ENCODE measurements around the gene MACROD2.
"Not testable (repeated sequence)": the region's sequence is repeated elsewhere in the genome, so short reads cannot be mapped to it uniquely, and the experiment has no call there.

The MACROD2 gene

DNA sequence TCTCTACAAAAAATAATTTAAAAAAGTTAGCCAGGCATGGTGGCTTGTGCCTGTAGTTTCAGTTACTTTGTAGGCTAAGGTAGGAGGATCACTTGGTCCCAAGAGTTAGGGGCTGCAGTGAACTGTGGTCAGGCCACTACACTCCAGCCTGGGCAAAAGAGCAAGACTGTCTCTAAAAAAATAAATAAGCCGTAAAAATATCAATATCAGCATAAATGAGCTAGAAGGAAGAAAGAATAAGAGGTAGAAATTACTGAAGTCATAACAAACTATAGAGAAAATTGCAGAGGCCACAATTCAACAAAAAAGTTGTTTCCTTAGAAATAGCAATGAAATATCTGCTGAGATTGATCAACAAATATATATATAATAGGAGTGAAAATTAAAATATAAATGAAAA is 1169.4 kb downstream of the MACROD2 start:
- no peak for DNase-seq (ENCODE audit: low read depth in 3 of 3)

DNA sequence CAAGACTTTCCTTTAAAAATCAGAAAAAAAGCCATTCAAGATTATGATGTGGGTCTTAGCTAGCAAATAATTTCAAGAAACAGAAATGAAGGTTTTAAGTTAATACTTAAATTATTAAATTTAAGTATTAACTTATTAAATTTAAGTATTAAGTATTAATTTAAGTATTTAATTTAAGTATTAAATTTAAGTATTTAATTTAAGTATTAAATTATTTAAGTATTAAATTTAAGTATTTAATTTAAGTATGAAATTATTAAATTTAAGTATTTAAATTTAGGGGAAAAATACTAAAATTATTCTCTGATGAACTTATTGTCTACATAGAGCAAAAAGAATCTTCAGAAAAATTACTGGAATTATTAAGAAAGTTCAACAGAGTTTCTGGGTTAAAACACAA is 1171.4 kb downstream of the MACROD2 start:
- no peak for DNase-seq (ENCODE audit: low read depth in 3 of 3)

DNA sequence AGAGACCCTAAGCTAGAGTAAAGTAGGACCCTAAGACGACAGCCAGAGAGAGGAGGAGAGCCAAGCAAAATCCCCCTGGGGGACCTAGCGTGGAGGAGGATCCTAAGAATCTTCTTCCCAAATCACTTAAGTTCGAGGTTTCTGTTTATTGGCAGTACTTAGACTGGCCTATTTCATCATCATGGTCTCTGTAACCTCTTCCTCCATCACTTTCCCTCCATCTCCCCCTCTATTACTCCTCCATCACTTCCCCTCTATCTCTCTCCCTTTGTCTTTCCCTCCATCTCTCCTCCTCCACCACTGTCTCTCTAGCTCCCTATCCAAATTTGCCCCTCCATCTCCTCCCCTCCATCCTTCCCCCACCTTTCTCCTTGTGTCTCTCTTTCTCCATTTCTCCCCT is 1175.7 kb downstream of the MACROD2 start:
- no peak for DNase-seq (ENCODE audit: low read depth in 3 of 3)

DNA sequence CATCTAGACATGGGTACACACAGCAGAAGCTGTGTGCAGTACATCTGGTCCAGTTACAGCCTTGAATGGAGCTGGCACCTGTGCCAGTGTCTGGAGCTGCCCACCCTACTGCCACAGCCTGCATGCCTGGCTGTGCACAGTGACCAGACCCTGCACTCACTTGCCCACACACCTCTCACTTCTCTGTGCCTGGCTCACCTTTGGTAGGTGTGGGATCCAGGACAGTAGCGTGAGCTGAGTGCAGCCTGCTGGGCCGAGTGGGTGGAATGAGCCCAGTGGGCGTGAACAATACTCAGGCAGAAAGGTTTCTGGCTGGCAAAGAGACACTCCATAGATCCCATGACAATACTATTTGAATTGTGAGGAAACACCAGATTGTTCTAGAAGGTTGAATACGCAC is 1181.6 kb downstream of the MACROD2 start:
- no peak for DNase-seq (ENCODE audit: low read depth in 3 of 3)

DNA sequence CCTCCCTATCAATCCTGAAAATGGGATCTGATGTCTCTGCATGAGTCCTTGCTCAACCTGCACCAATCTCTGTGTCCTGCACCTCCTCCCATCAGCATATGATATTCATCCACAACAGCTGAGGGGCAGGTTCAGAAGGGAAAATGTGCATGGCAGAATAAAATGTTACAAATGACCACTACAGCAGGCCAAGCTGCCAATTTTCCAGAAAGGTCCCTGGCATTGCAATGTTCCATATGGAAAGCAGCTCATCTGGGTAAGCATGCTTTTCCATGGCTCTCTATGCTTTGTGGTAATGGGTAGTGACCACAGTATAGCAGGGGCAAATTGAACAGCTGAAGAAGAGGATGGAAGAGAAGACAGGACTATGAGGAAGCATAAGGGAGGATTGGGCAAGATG is 1183.3 kb downstream of the MACROD2 start:
- no peak for DNase-seq (ENCODE audit: low read depth in 3 of 3)

DNA sequence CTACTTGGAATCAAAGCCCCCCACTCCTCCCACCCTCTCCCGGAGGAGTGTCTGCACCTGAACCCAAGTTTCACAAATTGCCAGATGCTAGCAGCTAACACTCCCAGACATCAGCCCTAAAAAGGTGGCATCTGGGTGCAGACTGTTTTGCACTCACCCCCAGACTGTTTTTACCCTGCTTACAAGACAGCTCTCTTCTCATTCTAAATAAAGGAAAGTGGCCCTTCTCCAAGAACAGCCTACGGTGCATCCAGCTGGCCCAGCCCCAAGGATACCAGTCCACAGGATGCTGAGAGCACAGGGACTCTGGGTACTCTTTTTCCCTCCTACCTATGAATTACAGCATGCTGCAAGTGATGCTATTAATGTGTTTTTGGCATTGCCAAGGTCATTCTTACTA is 1184.1 kb downstream of the MACROD2 start:
- DNase-seq (ENCODE audit: low read depth in 3 of 3) = no peak

DNA sequence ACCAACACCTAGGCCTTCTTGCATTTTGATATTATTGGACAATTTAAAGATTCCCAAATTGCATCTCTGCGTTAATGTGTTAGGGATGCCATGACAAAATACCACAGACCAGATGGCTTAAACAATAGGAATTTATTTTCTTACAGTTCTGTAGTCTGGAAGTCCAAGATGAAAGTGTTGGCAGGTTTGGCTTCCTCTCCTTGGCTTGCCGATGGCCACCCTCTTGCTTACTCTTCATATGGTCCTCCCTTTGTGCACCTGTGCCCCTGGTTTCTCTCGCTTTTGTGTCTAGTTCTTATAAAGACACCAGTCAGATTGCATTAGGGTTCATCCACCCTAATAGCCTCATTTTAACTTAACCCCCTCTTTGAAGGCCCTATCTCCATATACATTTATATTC is 1184.5 kb downstream of the MACROD2 start:
- DNase-seq (ENCODE audit: low read depth in 3 of 3) = no peak

DNA sequence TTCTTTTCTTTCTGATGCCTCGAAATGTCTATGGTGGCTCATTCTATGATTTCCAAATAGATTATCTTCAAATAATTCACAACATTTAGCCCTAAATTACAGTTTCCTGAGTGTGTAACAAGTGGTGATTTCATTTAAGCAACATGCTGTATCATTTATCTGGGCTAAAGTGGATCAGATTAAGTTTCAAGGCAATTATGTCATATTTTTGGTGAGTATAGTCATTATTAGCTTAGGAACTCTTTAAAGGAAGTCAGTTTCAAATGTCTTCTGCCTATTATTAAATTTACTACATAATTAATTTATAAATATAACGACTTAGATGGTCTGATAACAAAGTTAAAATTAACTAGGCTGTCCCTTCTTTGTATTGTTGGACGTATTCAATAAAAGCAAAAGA is 1190.0 kb downstream of the MACROD2 start:
- DNase-seq (ENCODE audit: low read depth in 3 of 3) = no peak

DNA sequence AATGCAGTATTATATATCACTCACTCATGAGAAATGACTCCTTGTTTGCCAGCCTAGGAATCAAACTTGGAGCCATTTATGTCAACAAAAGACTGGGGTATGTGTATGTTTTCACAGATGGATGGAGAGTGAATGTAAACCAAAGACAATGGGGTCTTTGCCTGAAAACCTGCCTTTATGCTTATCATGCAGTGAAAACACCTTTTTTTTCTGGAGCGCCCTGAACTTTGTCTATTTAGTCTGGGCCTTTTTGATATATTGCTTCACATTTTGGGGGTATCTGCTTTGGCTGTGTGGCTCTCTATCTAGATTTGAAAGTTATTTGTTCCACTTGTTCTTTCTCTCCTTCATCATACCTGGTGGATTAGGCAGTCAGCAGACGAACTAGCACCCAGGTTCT is 1190.6 kb downstream of the MACROD2 start:
- DNase-seq (ENCODE audit: low read depth in 3 of 3) = no peak

DNA sequence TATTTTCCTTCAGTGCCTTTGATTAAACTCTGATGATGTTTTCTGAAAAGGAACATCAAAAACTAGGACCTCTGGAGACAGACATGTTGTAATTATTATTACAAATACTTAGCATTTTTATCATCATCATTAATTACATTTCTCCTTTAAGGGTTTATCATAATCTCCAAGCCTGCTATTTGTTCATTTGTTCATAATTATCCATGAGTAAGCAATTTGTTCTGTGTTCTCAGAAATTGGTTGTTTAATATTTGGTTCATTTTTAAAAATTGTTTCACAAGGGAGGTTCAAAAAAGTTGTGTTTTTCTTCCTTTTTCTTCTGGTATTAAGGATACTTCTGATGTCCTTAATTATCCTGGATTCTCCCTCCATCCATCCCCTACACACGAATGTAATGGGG is 1192.3 kb downstream of the MACROD2 start:
- no peak for DNase-seq (ENCODE audit: low read depth in 3 of 3)

DNA sequence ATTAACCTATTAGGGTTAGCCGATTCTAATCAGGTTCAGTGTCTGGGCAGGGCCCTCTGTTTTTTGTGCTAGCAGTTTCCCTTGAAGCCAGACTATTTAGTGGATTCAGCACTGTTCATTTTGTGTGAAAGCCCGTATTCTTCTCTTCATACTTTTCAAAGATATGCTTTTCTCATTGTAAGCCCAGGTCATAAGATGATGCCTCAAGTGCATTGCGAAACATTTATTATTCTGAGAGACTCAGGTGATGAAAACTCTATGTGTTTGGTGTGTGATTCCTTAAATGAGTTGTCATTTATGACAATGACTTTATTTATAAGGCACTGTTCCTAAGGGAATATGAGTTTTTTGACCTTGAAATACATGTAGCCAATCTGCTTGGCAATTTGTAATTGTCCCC is 1193.1 kb downstream of the MACROD2 start:
- no peak for DNase-seq (ENCODE audit: low read depth in 3 of 3)

DNA sequence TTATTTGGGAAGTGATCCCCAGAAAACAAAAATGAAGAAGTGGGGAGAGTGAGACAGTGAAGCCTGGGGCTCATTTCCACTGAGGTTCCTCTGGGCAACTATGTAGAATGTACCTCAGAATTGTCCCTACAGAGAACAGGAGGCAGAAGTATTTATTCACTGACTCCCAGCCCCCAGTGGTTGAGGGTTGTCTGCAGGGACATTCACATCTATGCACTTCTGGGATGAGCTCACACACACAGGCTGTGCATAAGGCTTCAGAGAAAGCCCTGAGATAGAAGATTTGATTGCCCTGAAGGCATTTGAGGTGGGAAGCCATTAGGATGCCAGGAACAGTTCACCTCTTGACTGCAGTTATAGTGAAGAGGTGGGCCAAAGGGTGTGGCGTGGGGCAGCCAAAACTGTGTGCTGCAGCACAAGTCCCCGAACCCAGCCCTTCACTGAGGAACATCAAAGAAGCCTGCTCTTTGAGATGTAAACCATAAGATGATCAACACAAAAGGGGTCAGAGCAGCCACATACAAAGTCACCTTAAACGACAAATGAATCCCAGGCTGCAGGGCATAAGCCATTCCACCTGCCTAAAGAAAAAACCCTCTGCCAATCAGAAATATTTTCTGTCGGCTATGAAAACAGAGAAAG is 1195.9 kb downstream of the MACROD2 start:
- DNase-seq (ENCODE audit: low read depth in 3 of 3) = no peak

DNA sequence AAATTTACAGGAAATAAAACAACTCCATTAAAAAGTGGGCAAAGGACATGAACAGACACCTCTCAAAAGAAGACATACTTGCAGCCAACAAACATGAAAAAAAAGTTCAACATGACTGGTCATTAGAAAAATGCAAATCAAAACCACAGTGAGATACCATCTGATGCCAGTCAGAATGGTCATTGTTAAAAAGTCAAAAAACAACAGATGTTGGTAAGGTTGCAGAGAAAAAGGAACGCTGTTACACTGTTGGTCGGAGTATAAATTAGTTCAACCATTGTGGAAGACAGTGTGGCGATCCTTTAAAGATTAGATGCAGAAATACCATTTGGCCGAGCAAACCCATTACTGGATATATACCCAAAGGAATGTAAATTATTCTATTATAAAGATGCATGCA is 1200.1 kb downstream of the MACROD2 start:
- DNase-seq (ENCODE audit: low read depth in 3 of 3) = no peak

DNA sequence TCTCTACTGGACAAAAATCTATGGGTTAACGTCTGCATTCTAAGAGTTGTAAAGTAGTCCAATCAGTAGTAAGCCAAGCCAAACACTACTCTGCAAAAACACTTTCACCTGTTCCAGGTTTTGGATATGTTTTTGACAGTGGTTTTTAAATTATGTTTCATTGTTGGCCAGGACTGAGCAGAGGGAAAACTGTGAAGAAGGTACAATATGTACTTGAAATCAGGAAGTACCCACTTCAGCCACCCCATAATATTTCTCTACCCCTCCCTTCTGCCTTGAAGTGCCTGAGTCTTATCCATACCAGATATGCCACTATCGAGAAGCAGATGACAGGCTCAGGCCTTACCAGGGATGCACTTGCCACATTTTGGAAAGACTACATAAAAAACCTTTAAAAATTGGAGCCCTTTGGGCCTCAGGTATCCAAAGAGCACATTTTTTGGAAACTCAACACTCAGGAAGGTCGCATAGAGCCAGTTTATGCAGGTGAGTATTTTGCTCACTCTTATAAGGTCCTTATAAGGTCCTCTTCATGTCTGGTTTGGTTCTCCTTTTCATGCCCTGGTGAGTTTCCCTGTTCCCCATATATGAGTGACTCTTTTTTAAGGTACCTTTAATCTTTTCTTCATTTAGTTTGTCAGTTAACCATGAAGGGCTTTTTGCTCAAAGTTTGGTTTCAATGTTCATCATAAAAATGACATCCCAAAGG is 1201.4 kb downstream of the MACROD2 start:
- no peak for DNase-seq (ENCODE audit: low read depth in 3 of 3)

DNA sequence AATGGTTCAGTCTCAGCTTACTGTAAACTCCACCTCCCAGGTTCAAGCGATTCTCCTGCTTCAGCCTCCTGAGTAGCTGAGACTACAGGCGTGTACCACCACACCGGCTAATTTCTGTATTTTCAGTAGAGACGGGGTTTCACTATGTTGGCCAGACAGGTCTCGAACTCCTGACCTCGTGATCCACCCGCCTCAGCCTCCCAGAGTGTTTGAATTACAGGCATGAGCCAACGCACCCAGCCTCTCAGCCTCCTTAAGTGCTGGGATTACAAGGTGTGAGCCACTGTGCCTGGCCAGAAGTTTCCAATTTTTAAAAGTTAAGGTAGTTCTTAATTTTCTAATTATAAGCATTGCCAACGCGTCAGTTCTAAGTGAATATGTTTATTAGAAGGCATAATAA is 1202.7 kb downstream of the MACROD2 start:
- DNase-seq (ENCODE audit: low read depth in 3 of 3) = not testable (repeated sequence)

DNA sequence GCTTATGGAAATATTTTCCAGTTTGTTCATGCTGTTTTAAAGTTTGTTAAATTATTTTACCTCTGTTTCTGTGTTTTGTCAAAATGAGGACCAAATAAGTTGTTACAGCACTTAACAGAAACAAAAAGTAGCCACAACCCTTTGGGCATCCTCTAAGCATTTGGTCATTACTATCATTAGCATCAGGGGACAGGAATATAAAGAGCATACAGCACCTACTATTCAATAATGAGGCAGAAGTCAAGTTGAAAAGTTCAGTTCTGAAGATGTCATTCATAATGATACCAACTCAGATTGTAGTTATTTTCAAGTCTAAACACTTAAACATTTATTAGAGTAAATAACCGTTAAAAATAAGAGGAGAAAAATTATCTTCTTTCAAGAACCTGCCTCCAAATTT is 1204.4 kb downstream of the MACROD2 start:
- no peak for DNase-seq (ENCODE audit: low read depth in 3 of 3)

DNA sequence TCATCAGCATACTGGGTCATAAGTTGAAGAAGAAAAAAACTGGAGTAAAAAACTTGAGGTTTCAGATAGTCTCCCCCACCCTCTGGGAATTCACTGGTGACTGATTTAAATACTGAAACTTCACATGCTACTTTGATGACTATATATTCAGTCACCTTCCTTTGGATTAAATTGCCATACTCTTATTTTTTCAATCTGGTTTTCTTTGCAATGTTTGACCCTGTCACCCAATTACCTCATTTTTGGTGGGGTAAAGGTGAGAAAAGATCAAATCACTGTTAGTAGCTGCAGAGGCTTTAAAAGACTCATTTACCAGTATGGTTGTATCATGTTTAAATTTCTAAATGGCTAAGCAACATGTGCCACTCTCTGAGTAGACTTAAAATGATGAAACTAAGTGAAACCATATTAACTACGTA is 1204.8 kb downstream of the MACROD2 start:
- no peak for DNase-seq (ENCODE audit: low read depth in 3 of 3)

DNA sequence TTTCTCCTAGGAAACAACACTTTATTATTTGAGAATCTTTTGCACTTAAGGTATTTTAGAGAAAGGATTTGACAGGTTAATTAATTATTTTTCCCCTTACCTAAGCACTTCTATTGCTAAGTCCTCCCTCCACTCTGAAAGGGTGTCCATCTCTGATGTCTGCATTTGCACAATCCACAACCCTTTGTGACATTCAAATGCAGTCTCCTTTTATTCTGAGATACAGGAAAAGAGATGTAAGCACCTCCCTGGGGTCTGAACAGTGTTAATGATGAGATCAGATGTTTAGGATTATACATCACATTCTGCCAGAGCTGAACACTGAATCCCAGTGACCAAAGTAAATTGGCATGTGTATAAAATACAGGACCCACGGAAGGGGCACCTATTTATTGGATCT is 1206.3 kb downstream of the MACROD2 start:
- no peak for DNase-seq (ENCODE audit: low read depth in 3 of 3)

DNA sequence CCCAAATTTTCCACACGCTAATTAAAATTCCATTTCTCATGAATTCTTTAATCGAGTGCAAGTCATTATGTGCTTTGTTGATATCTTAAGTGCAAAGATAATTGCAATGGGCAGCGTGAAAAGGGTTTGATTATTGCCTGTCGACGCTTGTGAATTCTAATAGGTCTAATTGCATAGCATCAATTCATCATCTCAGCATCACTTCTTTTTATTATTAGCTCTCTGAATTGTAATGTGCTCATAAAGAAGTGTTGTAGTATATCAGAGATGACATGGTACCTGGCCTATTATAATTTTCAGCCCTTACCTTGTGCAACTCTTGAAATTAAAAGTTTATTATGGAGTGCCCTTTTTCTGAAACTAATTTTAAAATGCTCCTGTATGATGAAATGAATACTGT is 1208.9 kb downstream of the MACROD2 start:
- DNase-seq (ENCODE audit: low read depth in 3 of 3) = no peak

DNA sequence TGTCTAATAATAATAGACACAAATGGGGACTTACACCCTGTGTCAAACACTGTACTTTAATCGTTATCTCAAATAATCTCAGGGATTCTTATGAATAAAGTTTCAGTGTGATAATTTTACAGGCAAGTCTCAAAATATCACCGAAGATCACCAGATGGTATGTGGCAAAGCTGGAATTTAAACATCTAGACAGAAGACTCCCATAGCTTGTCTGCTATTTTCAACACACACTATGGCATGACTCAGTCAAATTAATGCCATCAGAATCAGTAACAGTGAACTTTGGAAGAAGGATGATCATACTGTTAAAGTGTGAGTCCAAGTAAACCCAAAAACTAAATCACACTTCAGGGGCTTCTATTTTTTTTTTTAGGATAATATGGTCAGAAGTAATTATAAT is 1209.7 kb downstream of the MACROD2 start:
- DNase-seq (ENCODE audit: low read depth in 3 of 3) = no peak

DNA sequence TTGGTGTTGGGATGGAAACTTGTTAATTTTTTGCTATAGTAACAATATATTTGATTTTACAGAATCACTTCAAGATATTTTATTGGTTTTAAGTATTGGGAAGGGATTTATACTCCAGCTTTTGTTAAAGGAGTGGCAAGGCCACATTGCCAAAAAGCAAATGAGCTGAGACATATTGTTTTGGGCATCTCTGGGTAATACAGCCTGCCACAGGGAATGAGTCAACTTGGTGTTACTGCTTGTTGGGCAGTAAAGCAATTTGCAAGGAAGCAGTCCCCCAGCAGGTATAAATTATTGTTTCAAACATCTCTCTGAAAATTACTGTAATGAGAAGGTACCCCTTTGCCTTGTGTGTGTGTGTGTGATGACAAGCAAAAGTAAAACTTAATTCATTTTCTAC is 1210.4 kb downstream of the MACROD2 start:
- DNase-seq (ENCODE audit: low read depth in 3 of 3) = no peak

DNA sequence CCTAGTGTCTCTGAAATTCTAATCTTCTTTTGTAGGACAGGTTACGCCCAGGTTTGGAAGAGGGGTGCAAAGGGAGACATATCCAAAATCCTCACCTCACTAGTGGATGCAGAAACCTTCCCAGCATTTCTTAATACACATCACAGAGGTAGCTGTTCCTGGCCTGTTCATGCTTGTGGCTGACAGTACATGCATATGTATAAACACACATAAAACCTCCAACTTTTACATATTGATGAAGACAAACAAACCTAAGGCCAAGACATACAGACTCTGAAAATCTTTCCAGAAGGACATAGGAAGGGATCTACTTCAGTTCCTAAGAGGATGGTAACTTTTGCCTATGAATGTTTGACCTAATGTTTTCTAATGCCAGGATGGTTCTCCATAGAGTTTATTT is 1214.2 kb downstream of the MACROD2 start:
- no peak for DNase-seq (ENCODE audit: low read depth in 3 of 3)

DNA sequence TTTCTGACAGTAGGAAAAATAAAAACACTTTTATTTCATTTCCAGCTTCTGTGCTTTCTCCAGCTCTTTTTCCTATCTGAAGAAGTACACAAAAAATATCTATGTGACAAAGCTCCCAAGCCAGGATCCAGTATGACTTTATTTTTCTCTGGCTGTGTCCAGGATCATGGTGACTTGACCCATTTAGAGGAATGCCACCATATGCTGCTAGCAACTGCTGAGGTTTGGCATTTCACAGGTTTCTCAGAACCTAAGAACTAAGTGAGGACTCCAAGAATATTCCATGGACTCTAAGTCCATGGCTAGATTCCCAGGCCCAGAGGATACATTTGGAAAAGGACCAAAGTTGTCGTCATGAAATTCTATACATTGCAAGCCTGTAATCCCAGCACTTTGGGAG is 1218.7 kb downstream of the MACROD2 start:
- DNase-seq (ENCODE audit: low read depth in 3 of 3) = no peak

All from stimulated activated CD4-positive, alpha-beta T cell treated with anti-CD3 and anti-CD28 coated beads, TNF-alpha, amount 100 ng/mL, for 48 hours (primary cell).